ENCODE results near the gene CLIP4.

CLIP4 gene

DNA sequence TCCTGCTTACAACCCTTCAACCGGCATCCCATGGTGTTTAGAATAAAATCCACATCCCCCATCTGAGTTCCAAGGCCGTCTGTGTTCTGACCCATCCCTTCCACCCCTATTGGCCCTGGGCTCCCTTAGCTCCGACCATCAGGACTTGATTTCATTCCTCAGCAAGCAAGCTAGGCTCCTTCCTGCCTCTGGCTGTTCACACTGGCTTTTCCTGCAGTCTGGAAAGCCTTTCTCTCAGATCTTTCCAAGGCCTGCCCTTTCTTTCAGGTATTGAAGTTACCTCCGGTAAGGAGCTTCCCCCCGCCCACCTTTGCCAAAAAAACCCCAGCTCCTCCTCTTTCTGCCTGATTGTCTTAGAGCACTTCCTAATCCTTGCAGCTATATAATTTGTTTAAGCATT, 86.8 kb downstream of the CLIP4 start:
- no peaks in the 10 kb centered on the region for H3K27me3 ChIP-seq (ENCODE audit: control insufficient read depth, insufficient read depth, low read length, poor library complexity, severe bottlenecking)
- H3K9me3 ChIP-seq (ENCODE audit: control insufficient read depth, low read length) = no peaks in the 10 kb centered on the region
- no peaks in the 10 kb centered on the region for H3K36me3 ChIP-seq (ENCODE audit: control insufficient read depth, insufficient read depth, low read length)
- WGBS, 2 experiments = 26 to 30% methylated on average over 5 of the region's 5 CpGs
- no peak overlapping the region for H3K27ac ChIP-seq (ENCODE audit: insufficient read depth, low read depth, low read length, poor library complexity, severe bottlenecking)
- H3K4me3 ChIP-seq (ENCODE audit: insufficient read depth, low read depth, low read length) = no peak overlapping the region
- no peaks in the 10 kb centered on the region for H3K4me1 ChIP-seq (ENCODE audit: control insufficient read depth, insufficient read depth, low read length)

DNA sequence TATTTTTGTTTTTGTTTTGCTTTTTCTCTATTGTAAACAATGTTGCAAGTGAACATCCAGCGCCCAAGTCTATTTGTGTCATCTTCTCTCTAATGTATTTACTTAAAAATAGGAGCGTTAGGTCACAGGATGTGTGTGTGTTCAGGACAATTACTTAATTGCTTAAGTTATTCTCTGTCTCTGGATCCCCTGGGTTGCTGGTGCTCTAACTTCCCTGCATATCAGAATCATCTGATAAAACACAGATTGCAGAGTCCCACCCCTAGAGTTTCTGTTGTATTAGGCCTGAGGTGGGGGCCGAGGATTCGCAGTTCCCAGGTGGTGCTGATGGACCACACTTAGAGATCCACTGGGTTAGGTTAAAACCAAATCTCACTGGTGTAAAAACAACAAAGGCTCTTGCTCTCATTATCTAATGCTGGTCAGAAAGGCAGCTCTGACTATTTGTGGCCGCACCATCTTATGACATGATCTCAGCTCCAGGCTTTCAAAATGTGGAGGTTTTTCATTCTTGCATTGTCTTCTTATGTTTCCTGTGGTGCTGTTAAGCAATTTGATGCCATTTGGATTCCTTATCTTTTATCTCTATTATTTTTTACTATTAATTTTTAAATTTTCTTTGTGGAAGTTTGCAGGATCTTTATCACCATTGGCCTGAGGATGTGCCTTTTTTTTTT, 87.7 kb downstream of the CLIP4 start:
- Histone ChIP-seq H3K27ac (ENCODE audit: insufficient read depth, low read depth, low read length, poor library complexity, severe bottlenecking) (no peak overlapping the region), H3K27me3 (ENCODE audit: control insufficient read depth, insufficient read depth, low read length, poor library complexity, severe bottlenecking) (no peaks in the 10 kb centered on the region), H3K4me1 (ENCODE audit: control insufficient read depth, insufficient read depth, low read length) (no peaks in the 10 kb centered on the region), H3K4me3 (ENCODE audit: insufficient read depth, low read depth, low read length) (no peak overlapping the region), H3K36me3 (ENCODE audit: control insufficient read depth, insufficient read depth, low read length) (no peaks in the 10 kb centered on the region), H3K9me3 (ENCODE audit: control insufficient read depth, low read length) (no peaks in the 10 kb centered on the region)
- 83 to 88% methylated on average over 4 to 5 of the region's 5 CpGs for WGBS, 2 experiments

DNA sequence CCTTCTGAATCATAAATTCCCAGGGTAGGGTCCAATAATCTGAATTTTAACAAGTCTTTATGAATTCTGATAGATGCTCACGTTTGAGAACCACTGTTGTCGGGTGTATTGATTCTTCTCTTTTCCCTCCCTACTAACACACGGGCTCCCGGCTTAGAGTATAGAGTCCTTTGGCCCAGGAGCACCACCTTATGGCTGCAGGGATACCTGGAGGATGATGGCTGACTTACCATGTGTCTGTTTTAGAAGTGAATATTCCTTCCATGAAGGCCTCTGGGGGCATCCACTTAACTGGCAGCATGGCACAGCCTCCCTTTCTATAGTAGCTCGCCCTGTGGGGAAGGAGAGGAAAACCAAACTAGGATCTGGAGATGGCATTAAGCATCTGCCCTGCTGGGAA, 91.7 kb downstream of the CLIP4 start:
- Histone ChIP-seq H3K9me3 (ENCODE audit: control insufficient read depth, low read length) (no peaks in the 10 kb centered on the region), H3K27me3 (ENCODE audit: control insufficient read depth, insufficient read depth, low read length, poor library complexity, severe bottlenecking) (no peaks in the 10 kb centered on the region)
- WGBS, 2 experiments = 70 to 74% methylated on average over 5 of the region's 5 CpGs

DNA sequence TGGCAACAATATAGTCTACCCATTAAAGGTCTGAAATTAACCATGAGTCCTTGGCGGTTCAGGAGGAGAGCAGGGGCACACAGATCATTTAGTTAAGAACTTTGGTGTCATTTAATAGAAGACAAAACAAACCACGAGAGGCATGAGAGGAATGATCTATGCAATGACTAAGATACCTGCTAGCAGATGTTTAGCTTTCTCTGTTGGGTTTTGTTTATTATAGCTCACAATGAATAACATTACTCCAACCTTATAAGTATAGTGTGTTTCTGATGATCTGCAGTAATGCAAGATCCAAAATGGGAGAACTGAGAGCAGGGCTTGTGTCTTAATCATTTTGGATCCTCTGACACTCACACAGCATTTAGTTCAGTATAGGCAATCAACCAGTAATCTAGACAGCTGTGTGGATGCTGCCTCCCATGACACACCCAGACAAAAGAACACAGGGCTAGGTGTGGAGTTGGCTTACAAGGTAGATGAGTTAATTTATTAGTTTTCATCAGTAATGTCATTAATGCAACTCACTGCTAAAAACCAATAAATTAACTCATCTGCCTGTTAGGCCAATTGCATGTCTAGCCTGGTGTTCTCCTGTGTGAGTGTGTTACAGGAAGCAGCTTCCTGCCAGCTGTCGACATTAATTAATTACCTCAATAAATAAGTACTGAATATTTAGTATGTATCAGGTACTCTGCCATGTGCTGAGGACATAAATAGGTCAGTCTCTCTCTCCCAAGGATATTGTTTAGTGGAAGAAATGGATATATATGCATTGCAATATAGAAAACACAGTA, 92.3 kb downstream of the CLIP4 start:
- 91 to 97% methylated on average over 2 of the region's 3 CpGs for WGBS, 2 experiments
- no peaks in the 10 kb centered on the region for H3K36me3 ChIP-seq (ENCODE audit: control insufficient read depth, insufficient read depth, low read length)
- no peak overlapping the region for H3K4me3 ChIP-seq (ENCODE audit: insufficient read depth, low read depth, low read length)
- no peak overlapping the region for H3K27ac ChIP-seq (ENCODE audit: insufficient read depth, low read depth, low read length, poor library complexity, severe bottlenecking)
- no peaks in the 10 kb centered on the region for H3K4me1 ChIP-seq (ENCODE audit: control insufficient read depth, insufficient read depth, low read length)
- no peaks in the 10 kb centered on the region for H3K27me3 ChIP-seq (ENCODE audit: control insufficient read depth, insufficient read depth, low read length, poor library complexity, severe bottlenecking)
- H3K9me3 ChIP-seq (ENCODE audit: control insufficient read depth, low read length) = no peaks in the 10 kb centered on the region

More for the DNA sequence above, 91.7 kb downstream of the CLIP4 start:
- no peak overlapping the region for H3K4me3 ChIP-seq (ENCODE audit: insufficient read depth, low read depth, low read length)
- H3K4me1 ChIP-seq (ENCODE audit: control insufficient read depth, insufficient read depth, low read length) = no peaks in the 10 kb centered on the region
- no peaks in the 10 kb centered on the region for H3K36me3 ChIP-seq (ENCODE audit: control insufficient read depth, insufficient read depth, low read length)
- no peak overlapping the region for H3K27ac ChIP-seq (ENCODE audit: insufficient read depth, low read depth, low read length, poor library complexity, severe bottlenecking)

DNA sequence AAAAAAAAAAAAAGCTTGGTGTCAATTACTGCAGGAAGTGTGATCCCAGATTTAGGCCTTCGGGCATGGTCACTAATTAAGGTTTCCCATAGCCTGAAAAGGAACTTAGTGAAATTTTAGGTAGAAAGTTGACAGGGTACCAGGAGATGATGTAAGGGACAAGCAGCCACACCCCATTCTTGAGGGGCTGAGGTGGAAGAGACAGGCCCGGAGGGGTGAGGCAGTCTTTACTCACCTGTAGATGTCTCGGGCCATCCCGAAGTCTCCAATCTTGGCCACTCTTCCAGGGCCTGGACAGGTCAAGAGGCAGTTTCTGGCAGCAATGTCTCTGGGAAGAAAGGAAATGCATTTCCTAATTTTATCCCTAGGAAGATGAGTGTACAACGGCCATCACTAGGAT, 94.3 kb downstream of the CLIP4 start:
- Histone ChIP-seq H3K27ac (ENCODE audit: insufficient read depth, low read depth, low read length, poor library complexity, severe bottlenecking) (no peak overlapping the region), H3K4me1 (ENCODE audit: control insufficient read depth, insufficient read depth, low read length) (no peaks in the 10 kb centered on the region), H3K9me3 (ENCODE audit: control insufficient read depth, low read length) (no peaks in the 10 kb centered on the region), H3K4me3 (ENCODE audit: insufficient read depth, low read depth, low read length) (no peak overlapping the region), H3K27me3 (ENCODE audit: control insufficient read depth, insufficient read depth, low read length, poor library complexity, severe bottlenecking) (no peaks in the 10 kb centered on the region), H3K36me3 (ENCODE audit: control insufficient read depth, insufficient read depth, low read length) (no peaks in the 10 kb centered on the region)
- WGBS, 2 experiments = 90 to 96% methylated on average over 4 to 5 of the region's 5 CpGs

DNA sequence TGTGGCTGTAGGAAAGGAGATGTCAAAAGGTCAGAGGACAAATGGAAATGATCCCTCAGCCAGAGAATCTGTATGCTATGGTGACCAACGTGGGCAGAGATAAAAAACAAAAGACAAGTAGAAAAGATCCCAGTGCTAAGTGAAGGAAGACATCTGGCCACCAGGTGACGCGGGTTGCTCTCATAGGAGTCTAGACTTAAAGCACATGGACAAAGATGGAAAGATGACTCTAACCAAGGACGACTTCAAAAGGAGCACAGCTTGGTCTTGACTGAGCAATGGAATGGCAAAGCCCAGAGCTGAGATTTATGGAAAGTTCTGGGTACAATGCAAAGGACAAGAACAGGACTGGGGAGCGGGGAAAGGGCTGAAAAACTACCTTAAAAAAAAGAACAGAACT, 96.8 kb downstream of the CLIP4 start:
- no peaks in the 10 kb centered on the region for H3K36me3 ChIP-seq (ENCODE audit: control insufficient read depth, insufficient read depth, low read length)
- no peaks in the 10 kb centered on the region for H3K27me3 ChIP-seq (ENCODE audit: control insufficient read depth, insufficient read depth, low read length, poor library complexity, severe bottlenecking)
- H3K4me1 ChIP-seq (ENCODE audit: control insufficient read depth, insufficient read depth, low read length) = no peaks in the 10 kb centered on the region
- H3K9me3 ChIP-seq (ENCODE audit: control insufficient read depth, low read length) = no peaks in the 10 kb centered on the region
- 79 to 81% methylated on average over 5 of the region's 5 CpGs for WGBS, 2 experiments
- H3K4me3 ChIP-seq (ENCODE audit: insufficient read depth, low read depth, low read length) = no peak overlapping the region
- no peak overlapping the region for H3K27ac ChIP-seq (ENCODE audit: insufficient read depth, low read depth, low read length, poor library complexity, severe bottlenecking)

DNA sequence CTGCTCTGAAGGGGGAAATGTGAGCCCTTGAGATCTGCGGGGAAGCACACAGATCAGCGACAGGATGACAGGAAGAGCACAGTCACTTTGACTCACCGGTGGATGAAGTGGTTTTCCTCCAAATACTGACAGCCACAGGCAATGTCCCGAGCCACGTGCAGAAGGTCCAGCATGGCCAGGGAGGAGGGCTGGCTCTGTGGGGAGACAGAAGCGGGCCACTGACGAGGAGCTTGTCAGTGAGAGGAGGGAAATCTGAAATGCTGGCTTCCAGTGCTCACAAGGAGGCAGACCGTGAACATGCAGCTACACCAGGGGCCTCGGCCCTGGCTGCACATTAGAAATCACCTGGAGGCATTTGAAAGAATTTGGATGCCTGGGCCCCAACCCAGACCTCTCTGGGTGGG, 98.7 kb downstream of the CLIP4 start:
- no peak overlapping the region for H3K4me3 ChIP-seq (ENCODE audit: insufficient read depth, low read depth, low read length)
- 64 to 67% methylated on average over 9 of the region's 9 CpGs for WGBS, 2 experiments
- H3K27me3 ChIP-seq (ENCODE audit: control insufficient read depth, insufficient read depth, low read length, poor library complexity, severe bottlenecking) = no peaks in the 10 kb centered on the region
- no peaks in the 10 kb centered on the region for H3K4me1 ChIP-seq (ENCODE audit: control insufficient read depth, insufficient read depth, low read length)
- no peaks in the 10 kb centered on the region for H3K36me3 ChIP-seq (ENCODE audit: control insufficient read depth, insufficient read depth, low read length)
- H3K9me3 ChIP-seq (ENCODE audit: control insufficient read depth, low read length) = no peaks in the 10 kb centered on the region
- no peak overlapping the region for H3K27ac ChIP-seq (ENCODE audit: insufficient read depth, low read depth, low read length, poor library complexity, severe bottlenecking)

DNA sequence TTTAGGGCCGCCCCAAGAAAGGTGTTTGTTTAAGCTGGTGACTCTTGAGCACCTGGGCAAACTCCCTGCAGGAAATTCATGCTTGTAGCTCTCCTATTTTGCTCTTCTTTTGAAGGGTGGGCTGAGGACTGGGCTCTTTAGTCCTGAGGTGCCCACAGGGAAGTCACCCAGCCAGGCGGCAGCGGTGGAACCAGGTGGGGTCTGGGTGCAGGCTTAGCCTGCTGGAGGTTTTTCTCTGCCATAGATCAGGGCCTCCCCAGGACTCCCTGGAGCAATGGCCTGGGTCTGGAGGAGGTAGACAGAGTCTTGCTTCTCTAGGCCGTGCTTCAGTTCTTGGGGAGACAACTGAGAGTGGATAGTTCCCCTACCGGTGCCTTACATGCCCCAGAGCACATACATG, 99.9 kb downstream of the CLIP4 start:
- WGBS, 2 experiments = 89 to 95% methylated on average over 5 of the region's 5 CpGs
- Histone ChIP-seq H3K9me3 (ENCODE audit: control insufficient read depth, low read length) (no peaks in the 10 kb centered on the region), H3K27me3 (ENCODE audit: control insufficient read depth, insufficient read depth, low read length, poor library complexity, severe bottlenecking) (no peaks in the 10 kb centered on the region), H3K27ac (ENCODE audit: insufficient read depth, low read depth, low read length, poor library complexity, severe bottlenecking) (no peak overlapping the region), H3K4me3 (ENCODE audit: insufficient read depth, low read depth, low read length) (no peak overlapping the region), H3K36me3 (ENCODE audit: control insufficient read depth, insufficient read depth, low read length) (no peaks in the 10 kb centered on the region), H3K4me1 (ENCODE audit: control insufficient read depth, insufficient read depth, low read length) (no peaks in the 10 kb centered on the region)

DNA sequence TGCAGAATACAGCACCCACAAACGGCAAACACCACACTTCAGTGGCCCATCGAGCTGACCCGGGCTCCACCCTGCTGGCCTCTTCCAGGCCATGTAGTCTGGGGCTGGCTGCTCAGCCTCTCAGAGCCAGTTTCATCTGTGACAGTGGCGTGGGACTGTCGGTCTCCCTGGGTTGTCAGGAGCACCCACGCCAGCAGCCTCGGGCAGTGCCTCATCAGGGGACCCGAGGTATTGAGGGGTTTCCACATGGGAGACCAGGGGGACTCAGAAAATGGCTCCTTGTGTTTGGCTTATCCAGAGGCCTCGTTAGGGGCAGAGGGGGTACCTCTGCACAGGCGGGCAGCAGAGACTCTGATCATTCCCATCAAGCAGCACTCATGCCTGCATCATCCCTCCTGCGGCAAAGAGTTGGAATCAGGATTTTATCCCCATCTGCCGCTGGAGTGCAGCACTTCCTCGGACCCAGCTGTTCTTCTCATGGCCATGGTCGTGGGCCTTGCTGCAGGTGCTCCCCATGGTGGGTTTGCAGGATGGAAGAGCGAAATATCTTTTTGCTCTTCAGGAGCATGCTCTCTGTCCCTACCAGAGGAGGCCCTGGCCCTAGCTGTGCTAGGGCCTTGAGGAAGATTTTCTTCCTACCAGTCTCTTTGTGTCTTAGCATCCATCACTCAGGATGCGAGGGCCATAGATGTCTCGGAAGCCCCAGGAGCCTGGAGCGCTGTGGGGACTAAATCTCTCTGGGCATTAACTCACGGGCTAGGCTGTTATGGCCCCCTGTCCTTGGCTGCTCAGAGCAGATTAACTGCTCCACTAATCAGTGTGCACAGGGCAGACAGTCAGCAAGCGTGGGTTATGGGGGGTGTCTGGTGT, 100.8 kb downstream of the CLIP4 start:
- H3K36me3 ChIP-seq (ENCODE audit: control insufficient read depth, insufficient read depth, low read length) = no peaks in the 10 kb centered on the region
- no peaks in the 10 kb centered on the region for H3K4me1 ChIP-seq (ENCODE audit: control insufficient read depth, insufficient read depth, low read length)
- H3K4me3 ChIP-seq (ENCODE audit: insufficient read depth, low read depth, low read length) = no peak overlapping the region
- no peak overlapping the region for H3K27ac ChIP-seq (ENCODE audit: insufficient read depth, low read depth, low read length, poor library complexity, severe bottlenecking)
- no peaks in the 10 kb centered on the region for H3K27me3 ChIP-seq (ENCODE audit: control insufficient read depth, insufficient read depth, low read length, poor library complexity, severe bottlenecking)
- no peaks in the 10 kb centered on the region for H3K9me3 ChIP-seq (ENCODE audit: control insufficient read depth, low read length)
- 94% methylated on average over 20 of the region's 20 CpGs for WGBS, 2 experiments

DNA sequence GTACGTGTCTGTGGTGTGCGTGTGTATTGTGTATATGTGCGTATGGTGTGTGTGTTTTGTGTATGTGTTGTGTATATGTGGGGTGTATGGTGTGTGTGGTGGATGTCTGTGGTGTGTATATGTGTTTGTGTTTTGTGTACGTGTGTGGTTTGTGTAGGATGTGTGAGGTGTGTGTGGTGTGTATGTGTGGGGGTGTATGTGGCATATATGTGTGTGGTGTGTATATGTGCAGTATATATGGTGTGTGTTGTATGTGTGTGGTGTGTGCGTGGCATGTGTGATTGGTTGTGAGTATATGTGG, 101.3 kb downstream of the CLIP4 start:
- H3K36me3 ChIP-seq (ENCODE audit: control insufficient read depth, insufficient read depth, low read length) = no peaks in the 10 kb centered on the region
- no peaks in the 10 kb centered on the region for H3K4me1 ChIP-seq (ENCODE audit: control insufficient read depth, insufficient read depth, low read length)
- H3K9me3 ChIP-seq (ENCODE audit: control insufficient read depth, low read length) = no peaks in the 10 kb centered on the region
- 95 to 97% methylated on average over 5 of the region's 5 CpGs for WGBS, 2 experiments
- no peak overlapping the region for H3K27ac ChIP-seq (ENCODE audit: insufficient read depth, low read depth, low read length, poor library complexity, severe bottlenecking)
- H3K27me3 ChIP-seq (ENCODE audit: control insufficient read depth, insufficient read depth, low read length, poor library complexity, severe bottlenecking) = no peaks in the 10 kb centered on the region
- no peak overlapping the region for H3K4me3 ChIP-seq (ENCODE audit: insufficient read depth, low read depth, low read length)
